ENCODE results near the gene MAN1A1.
A peak's percentile ranks its signal among the peaks of the same experiment; 100 is the strongest.
"Not testable (repeated sequence)": the region's sequence is repeated elsewhere in the genome, so short reads cannot be mapped to it uniquely, and the experiment has no call there.

Gene MAN1A1

DNA sequence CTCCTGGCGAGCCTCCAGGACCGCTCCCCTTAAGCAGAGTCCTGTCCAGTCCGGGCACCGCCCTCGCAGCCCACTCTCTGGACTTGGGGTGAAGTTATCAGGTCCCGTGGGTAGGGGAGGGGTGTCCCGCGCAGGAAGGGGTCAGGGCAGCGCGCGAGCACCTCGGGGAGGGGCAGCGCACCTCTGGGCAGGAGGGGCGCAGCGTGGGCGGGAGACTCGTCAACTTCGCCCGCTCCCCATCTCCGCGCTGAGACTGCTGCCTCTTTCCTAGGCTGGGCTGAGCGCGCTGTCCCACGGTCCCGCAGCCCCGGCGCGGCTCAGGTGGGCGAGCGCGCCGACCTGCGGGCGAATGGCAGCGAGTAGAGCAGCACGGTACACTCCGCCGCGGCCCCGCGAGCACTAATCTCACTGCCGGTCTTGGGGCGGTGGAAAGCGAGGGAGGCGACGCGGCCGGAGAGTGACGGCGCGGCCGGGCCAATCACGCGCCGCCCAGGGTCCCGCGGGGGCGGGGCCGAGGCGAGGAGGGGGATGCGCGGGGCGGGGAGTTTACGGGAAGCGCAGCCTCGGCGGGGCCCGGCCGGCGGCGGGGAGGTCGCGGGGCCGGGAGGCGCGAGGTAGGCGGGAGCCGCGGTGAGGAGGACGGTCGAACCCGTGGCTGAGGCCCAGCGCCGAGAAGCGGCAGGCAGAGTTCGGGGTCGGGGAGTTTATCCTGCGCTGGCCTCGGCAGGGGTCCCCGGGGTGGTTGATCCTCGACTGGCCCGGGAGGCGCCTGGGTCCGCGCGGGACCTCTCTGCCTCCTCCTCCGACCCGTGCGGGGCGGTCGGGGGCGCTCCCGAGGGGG is at the start of gene MAN1A1:
Gene MAN1A1, minus strand, starts transcription at position 401 of the 841 bp plus-strand sequence. CDS start 696 bp downstream, outside the sequence.
- DNase-seq: peak; percentile 91 to 93

DNA sequence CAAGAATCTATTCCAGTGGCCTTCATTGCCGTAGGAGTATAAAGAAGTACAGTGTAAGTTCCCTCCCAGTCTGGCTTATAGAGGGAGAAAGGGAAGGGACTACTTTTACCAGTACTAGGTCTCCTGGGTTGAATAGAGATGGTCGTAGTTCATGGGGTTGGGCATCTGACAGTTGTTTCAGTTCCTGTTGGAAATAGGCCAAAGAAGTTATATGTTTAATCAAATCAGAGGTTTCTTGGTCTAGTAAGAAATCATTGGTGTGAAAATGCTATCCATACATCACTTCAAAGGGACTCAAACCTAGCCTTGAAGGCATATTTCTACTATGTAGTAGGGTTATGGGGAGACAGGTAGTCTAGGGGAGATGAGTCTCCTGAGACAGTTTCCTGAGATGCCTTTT is 45.6 kb upstream of the MAN1A1 start:
- DNase-seq: no peak

DNA sequence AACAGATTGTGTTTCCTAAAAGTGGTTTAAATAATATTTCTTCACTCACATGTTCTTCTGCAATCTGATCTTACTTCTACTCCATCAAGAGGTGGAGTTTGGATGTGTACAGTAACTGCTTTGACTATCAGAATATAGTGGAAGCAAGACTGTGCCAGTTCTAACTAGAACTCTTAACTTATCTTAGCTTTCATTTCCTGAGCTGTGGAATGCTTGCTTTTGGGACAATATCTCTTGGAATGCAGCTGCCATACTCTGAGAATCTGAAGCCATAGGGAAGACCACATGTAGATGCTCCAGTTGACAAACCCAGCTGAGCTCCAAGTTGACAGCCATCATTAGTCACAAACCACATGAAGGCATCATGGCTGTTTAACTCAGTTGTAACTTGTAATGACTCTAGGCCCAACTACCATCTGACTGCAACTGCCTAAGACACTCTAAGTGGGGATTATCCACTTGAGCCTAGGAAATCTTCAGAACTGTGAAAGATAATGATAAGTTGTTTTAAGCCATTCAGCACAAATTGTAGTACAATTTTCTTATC is 40.8 kb upstream of the MAN1A1 start:
- no peak for DNase-seq

DNA sequence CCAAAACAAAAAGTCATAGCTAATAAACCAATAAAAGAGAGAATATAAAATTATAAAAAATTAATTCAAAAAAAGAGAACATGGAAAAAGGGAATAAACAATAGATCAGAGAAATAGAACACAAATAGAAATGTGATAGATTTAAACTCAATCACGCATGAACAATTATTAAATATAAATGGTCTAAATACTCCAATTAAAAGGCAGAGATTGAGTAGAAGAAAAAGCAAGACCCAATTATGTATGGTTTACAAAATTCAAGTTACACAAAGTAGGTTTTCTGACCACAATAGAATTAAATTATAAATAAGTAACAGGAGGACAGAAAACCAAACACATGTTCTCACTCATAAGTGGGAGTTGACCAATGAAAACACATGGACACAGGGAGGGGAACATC is 36.4 kb upstream of the MAN1A1 start:
- DNase-seq: no peak

DNA sequence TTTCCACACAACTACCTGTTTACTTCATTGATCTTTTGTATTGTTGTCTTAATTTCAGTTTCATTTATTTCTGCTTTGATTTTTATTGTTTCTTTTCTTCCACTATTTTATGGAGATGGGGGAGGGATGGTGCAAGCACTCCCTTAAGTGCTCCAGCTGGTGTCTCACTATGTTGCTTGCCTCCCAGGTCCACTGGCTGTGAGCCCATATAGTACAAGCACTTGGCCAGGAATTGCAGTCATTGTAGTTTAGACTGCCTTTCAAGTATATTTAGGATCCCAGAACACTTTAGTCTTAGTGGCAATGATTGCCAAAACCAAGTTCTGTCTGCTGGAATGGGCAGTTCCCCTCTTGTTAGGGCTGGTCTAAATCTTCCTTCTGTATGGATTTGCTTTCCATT is 34.9 kb upstream of the MAN1A1 start:
- no peak for DNase-seq

DNA sequence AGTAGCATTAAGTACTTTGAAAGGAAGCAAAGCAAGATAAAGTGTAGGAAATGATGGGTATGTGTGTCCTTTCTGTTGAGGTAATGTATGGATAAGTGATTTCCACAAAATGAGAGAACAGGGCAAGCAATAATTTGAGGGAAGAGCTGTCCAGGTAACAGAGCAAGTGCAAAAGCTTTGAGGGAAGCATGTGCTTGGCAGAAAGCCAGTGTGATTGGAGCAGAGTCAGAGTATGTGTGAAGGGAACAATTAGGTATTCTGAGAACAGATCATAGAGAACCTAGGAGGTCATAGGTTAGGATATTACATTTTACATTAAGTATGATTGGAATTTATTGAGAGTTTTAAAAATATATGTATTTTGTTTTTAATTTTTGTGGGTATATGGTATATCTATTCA is 30.2 kb upstream of the MAN1A1 start:
- no peak for DNase-seq

DNA sequence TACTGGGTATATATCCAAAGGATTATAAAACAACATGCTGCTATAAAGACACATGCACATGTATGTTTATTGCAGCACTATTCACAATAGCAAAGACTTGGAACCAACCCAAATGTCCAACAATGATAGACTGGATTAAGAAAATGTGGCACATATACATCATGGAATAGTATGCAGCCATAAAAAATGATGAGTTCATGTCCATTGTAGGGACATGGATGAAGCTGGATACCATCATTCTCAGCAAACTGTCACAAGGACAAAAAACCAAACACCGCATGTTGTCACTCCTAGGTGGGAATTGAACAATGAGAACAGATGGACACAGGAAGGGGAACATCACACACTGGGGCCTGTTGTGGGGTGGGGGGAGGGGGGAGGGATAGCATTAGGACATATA is 27.5 kb upstream of the MAN1A1 start:
- DNase-seq: not testable (repeated sequence)

DNA sequence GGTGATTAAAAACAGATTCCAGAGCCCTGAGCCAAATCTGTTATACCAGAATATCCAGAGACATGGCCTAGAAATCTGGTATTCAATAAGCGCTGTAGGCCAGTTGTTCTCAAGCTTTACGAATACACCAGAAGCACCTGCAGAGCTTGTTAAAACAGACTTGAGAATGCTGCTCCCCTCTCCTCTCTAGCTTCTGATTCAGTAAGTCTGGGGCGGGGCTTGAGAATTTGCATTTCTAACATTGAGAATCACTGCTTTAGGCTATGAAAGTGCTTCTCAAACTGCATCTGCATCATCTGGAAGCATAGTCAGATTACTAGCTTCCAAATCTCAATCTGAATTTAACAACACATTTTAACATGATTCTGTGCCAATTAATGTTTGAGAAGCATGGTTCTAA is 20.5 kb upstream of the MAN1A1 start:
- DNase-seq: no peak

DNA sequence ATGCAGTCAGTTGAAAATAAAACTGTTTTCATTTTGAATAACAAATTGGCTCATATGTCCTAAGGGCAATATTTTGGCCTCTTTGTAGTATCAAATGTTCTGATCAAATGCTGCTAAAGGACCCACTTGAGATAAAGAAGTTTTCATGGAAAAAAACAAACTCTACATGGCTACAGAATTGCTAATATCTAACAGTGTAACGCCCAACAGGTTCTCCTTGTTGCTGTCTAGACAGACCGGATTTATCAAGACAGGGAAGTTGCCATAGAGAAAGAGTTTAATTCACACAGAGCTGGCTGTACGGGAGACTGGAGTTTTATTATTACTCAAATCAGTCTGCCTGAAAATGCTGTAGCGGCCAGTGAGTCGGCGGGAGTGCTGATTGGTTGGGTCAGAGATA is 19.4 kb upstream of the MAN1A1 start:
- DNase-seq: no peak

DNA sequence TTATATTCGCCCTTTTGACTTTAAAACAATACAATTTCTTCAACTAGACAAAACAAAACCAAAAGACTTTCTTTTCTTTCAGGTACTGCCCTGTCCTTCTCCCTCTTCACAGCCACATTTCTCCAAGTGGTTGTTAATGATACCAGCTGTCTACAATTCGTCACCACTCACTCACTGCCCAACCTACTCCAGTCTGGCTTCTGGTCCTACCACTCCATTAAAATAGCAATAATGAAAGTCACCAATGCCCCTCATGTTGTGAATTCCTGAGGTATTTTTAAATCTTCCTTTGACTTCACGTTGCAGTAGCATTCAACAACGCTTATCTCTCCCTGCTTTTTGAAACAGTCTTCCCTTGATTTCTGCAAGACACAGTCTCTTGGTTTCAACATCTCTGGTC is 11.6 kb upstream of the MAN1A1 start:
- no peak for DNase-seq

DNA sequence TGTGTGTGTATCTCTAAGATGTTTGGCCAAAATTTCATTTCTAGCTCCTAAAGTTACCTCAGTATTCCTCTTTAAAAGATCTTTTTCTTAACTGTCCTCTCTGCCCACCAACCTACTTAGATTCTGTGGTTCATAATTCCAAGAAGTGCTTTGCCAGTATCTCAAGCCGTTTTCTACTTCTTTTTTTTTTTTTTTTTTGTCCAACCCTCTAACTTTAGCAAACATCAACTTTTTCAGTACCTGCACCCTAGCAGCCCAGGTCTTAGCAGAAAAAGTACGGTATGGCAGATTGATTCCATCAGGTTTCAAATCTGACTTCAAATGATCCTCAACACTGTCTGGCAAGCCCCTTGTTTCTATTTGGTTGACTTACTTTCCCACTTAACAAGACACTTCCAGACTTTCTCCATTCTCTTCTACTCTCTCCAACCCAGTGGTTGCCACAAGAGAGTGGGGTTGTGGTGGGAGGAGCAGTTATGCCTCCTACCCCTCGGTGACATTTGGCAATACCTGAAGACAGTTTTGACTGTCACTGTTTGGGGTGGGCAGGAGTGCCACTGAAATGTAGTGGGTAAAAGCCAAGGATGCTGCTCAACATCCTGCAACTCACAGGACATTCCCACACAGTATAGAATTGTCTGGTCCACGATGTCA is 10.8 kb upstream of the MAN1A1 start:
- no peak for DNase-seq

DNA sequence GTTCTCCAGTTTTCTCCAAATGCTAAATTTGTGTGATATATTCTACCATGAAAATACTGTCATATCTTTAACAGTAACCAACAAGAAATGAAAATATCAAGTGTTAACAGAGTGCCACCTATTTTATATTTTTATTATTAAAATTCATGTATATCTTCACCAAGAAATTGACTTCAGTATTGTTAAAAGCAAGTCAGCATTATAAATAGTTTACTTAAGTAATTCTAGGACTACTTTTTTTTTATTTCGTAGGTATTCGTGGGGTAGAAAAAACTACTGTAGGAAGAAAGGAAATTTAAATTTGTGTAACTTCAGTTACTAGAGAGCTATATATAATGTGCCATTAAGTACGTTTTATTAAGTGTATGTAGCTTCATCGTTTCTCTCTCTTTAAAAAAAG is 6.3 kb upstream of the MAN1A1 start:
- no peak for DNase-seq

DNA sequence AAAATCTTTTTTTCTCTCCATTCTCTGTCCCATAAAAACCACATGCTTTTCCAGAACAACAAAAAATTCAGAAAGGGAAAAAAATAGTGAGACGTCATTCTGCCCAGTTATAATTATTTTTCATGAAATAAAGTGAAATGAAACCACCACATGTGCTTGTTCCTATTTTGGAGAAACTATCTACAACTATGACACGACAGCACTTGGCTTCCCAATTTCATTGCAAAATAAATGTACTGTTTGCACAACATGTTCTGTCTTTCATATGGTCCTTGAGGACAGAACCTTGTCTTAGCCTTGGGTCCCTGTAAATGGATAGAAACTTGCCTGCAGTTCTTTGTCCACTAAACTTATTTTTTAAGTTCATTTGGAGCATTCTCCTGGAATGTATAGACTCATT is 5.6 kb upstream of the MAN1A1 start:
- DNase-seq: no peak

DNA sequence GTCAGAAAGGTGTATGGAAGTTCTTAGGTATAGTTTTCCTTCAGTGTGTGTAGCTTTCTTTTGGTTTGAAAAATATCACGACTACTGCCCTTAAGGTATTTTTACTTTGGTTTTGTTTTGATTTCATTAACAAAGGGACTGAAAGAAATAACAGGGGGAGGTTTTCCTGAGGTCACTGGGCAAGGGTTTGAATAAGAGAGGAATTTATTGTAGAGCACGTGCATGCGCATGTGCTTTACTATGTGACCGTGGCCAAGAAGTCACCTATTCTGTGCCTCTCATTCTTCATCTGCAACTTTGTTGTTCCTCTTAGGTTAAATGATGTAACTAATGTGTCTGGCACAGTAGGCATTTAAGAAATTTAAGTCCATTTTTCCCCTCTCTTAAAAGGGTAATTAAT is 4.1 kb upstream of the MAN1A1 start:
- DNase-seq: no peak

DNA sequence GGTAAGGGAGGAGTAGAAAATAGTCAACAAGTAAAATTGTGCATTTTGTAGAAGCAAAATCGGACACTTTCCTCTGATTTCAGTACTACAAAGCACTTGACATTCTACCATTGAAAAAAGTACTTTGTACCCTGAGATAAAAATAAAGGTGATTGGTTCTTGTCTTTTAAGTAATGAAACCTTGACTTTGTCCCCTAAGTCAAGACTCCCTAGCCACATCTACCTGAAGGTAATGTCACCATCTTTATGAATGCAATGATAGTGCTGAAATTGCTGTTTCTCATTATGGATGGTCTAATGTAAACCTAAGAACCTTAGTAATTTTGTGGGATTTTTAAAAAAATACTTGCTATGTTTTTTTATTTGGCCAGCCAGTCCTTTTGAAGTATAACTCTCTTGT is 2.4 kb upstream of the MAN1A1 start:
- DNase-seq: no peak

DNA sequence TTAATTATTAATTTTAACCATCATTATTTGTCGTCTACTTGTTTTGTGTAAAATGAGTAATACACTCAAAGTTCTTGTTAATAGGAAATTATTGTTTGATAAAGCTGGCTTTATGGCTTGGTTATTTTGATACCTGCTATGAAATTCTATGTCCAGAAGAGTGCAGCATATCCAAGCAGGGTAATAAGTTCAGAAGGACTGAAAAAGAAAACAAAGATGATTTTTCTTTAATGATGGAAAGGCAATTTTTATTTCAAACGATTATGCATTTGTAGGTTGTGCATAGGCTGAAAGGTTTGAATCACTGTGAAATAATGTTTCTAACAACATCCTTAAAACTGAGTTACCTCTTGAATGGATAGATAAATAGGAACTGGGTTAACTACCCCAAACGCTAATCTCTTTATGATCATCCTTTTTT is 1.4 kb upstream of the MAN1A1 start:
- DNase-seq: peak in 1 of 2 donors; percentile 51

DNA sequence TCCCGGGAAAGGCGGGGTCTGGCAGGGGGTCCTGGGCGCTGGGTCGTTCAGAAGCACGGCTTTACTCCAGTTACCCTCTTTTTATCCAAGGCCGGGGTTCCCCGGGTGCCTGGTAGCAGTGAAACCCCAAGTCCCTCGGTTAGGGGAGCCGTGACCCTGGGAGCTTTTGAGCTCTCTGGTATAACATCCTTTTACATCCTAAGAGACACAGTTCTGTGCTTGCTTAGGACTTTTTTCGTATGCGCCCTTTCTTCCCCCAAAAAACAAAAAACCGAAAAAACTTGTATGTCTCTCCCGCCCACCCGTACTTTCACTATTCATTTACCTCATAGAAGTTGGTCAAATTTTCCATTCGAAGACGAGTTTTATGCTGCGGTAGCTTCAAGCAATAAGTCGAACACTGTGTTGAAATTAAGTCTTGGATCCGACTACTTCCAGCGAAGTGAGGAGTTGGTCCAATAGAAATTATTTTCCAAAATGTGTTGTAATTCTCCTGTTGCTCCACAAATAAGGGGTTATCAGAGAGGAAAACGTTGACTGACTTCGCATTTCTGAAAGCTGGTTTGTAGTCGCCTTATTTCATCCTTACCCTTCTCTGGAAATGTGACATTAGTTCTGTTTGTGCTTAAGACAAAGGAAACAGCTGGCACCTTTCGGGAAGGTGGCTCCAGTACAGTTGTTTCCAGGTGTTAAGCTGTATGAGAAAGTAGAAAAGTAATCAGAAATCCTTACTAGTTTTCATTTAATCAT is 816 bp upstream of the MAN1A1 start:
- DNase-seq: peak; percentile 31 to 68

DNA sequence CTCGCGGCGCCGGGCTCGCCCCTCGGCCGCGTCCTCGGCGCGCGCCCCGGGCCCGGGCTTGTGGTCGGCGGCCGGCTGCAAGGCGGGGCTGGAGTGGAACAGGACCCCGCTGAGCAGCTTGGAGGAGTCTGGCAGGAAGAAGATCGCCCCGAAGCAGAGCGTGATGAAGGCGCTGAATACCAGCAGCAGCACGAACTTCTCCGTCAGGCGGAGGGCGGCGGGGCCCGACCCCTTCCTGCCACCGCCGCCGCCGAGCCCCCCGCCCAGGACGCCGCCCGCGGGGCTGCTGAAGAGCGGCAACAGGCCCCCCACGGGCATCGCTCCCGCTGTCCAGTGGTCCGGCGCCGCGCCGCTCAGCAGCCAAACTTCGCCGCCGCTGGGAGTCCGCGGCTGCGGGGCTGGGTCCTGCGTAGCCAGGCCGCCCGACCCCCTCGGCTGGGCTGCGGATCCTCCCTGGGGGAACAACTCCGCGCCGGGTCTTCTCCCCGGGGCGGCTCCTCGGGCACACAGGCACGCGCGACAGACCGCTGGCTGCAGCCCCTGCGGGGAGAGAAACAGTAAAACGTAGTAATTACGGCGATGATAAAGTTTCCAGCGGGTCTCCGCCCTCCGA is 707 bp downstream of the MAN1A1 start:
- peak in 1 of 2 donors; percentile 33 for DNase-seq

DNA sequence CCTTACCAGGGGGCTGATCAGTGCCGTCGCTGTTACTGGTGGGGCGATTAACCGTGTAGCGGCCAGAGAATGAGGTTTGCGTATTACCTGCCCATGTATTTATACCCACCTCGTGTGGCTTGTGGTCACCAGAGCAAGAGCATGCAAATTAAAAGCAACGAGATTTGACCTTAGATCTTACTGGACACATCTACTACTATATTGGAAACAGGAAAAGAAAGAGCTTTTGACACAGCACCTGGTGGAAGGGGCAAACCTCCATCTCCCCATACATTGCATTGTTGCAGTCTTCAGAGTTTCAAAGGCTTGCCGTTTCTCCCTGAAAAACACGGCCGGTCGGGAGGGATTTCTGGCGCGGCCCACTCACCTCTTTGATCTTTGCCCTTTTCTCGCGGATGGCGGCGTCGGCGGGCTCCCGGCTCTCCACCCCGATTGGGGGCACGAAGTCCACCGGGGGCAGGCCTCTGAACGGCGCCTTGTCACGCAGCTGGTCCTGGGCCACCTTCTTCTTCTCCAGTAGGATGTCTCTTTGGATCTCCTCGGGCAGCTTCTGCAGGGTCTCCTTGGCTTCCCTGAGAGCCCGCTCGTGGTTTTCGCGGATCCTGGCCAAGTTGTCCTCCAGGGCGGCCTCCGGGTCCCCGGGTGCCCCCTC is 1.3 kb downstream of the MAN1A1 start:
- DNase-seq: peak; percentile 12 to 39

DNA sequence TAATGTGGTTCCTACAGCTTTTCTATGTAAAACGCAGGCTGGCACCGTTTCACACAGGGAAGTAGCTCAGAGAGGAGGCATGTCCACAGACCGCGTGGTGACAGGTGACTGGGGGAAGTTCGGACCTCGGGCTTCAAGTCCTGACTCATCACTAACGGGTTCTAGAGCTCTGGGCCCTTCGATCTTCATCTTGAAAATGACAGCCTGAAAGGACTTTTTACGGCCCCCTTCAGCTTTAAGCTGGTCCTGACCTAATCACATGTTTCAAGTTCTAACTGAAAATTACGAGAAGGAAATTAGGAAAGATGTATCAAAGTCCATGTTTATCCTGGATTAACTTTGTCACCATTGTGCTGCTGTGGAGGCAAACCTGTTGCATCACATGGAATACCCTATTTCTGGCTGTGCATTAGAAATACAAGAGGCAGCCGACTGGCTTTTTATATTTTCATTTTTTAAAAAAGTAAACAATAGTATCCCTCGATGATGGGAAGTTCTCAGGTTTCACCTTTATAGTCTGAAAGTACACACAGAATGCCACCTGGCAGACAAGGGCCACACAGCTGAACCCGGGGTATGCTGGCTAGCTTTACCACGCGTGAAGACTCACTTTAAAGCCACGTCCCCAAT is 2.0 kb downstream of the MAN1A1 start:
- DNase-seq: peak; percentile 40 to 61

DNA sequence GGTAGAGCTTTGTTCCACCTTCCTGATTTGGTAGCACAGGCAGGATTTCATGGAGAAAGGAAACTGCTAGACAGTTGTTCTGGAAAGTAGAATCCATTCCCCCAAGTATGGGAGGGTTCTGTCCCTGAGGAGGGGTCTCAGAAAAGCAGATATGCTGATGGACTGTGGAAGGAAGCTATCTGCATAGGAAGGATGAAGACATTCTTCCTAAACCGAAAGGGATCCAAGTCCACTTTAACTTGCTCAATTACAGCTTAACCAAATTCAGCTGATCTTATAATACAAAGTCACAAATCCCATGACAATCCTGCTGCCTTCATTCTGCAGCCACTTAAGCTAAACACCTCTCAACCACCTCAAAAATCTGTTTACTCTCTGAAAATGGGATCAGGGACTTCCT is 2.6 kb downstream of the MAN1A1 start:
- no peak for DNase-seq

DNA sequence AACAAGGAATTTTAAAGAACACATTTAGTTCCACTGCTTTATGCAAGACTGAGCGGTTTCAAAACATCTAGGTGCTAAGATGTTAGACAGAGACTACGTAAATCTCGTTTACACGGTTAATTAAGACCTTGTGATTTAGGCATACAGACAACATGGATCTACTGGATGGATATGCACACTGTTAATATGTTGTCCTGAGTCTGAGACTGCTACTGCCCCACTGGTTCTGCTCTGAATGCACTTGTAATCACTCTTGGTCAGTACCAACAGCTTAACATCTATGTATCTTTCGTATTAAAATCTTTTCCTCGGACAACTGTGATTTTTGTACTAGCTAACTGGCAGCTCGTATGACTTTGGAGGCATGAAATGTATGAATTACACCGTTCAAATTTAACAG is 3.1 kb downstream of the MAN1A1 start:
- no peak for DNase-seq

Data from CD4-positive, alpha-beta T cell treated with Interferon alpha-2 for 1 hour (primary cell).